Endothelial cell of umbilical vein (primary cell): ENCODE results near the gene RIMBP2.

Source experiments
- CTCF ChIP-seq, 2 donors: IDR thresholded peaks; 1 replicate in 1 of 2; 2 replicates in 1 of 2; pipeline ENCODE4 v1.5.1; 2011; ENCODE audit warnings: low read length in 2 of 2, mild to moderate bottlenecking in 2 of 2, moderate library complexity in 2 of 2, control low read depth in 1 of 2, inconsistent platforms in 1 of 2, low read depth in 1 of 2; ENCODE audit not compliant: insufficient read depth in 1 of 2; ENCODE audit errors: extremely low read depth in 1 of 2
- EZH2 ChIP-seq: IDR thresholded peaks from 2 replicates; pipeline ENCODE4 v1.6.1; 2012; ENCODE audit warnings: borderline replicate concordance, low read depth, mild to moderate bottlenecking, moderate library complexity, low read length, inconsistent platforms; ENCODE audit not compliant: severe bottlenecking
- FOS ChIP-seq: IDR thresholded peaks from 2 replicates; pipeline ENCODE4 v1.6.1; 2011; ENCODE audit warnings: mild to moderate bottlenecking, low read length, moderate library complexity, borderline replicate concordance; ENCODE audit not compliant: insufficient read depth
- GATA2 ChIP-seq: IDR thresholded peaks from 2 replicates; pipeline ENCODE4 v1.7.0; 2011; ENCODE audit warnings: low read depth, mild to moderate bottlenecking, moderate library complexity, mixed read lengths, low read length; ENCODE audit not compliant: insufficient read length, insufficient read depth
- JUN ChIP-seq: IDR thresholded peaks from 2 replicates; pipeline ENCODE4 v1.6.1; 2011; ENCODE audit warnings: borderline replicate concordance, low read depth; ENCODE audit not compliant: insufficient read length, insufficient read depth
- MAX ChIP-seq: IDR thresholded peaks from 2 replicates; pipeline ENCODE4 v1.6.1; 2011; ENCODE audit not compliant: insufficient read depth, insufficient read length
- MYC ChIP-seq: IDR thresholded peaks from one replicate; pipeline ENCODE4 v1.6.1; 2011; ENCODE audit warnings: mild to moderate bottlenecking, low read depth, low read length
- POLR2A ChIP-seq: IDR thresholded peaks from 2 replicates; pipeline ENCODE4 v1.6.1; 2012; ENCODE audit warnings: low read depth, mild to moderate bottlenecking, control low read depth, low read length
- POLR2AphosphoS5 ChIP-seq: IDR thresholded peaks from 2 replicates; pipeline ENCODE4 v1.6.1; 2012; ENCODE audit warnings: low read depth, mild to moderate bottlenecking, control low read depth, low read length, moderate library complexity; ENCODE audit not compliant: insufficient read depth

- TF ChIP-seq CTCF (IDR thresholded peaks at IDR 0.05; ENCODE audit: extremely low read depth in 1 of 2, insufficient read depth in 1 of 2, low read depth in 1 of 2, low read length in 2 of 2) (no peak), MYC (no peak), POLR2A (no peak), MAX (no peak), EZH2 (no peak), POLR2AphosphoS5 (no peak), JUN (no peak), GATA2 (no peak), FOS (no peak)
Measured at GRCh38 chr12:130712346-130713065, 3.6 kb downstream of the RIMBP2 start.
